SK-N-SH (cell line): ENCODE results near the gene CDC16. TPM values are rescaled to one million over a fixed set of nuclear protein-coding genes. Genes with fewer than 3 reads are reported as not detected.

Experiments used
- CTCF ChIA-PET: fragments of 300-600, 350-600 bp; formaldehyde crosslinking; extraction: SDS; loops from one replicate; lab custom pipeline; 2021; lab: Yijun Ruan, JAX
- POLR2A ChIA-PET: fragments of 350-600 bp; sonication (Branson Sonifier 250); formaldehyde crosslinking; extraction: SDS; loops from one replicate; lab custom pipeline; 2020; ENCODE audit warnings: antibody characterized with exemption, inconsistent platforms; lab: Yijun Ruan, JAX
- DNase-seq: peaks from one replicate; pipeline ENCODE4 v3.0.0; 2012
- H2AFZ ChIP-seq: fragments of 200-600 bp; sonication (generic); 2 replicates; pipeline ENCODE4 v1.8.1; 2016; ENCODE audit warnings: antibody characterized with exemption, mild to moderate bottlenecking, low read depth
- H3F3A ChIP-seq: fragments of 200-600 bp; sonication (generic); replicated peaks from 2 replicates; pipeline ENCODE3; 2016; ENCODE audit warnings: antibody characterized with exemption, mild to moderate bottlenecking; ENCODE audit not compliant: insufficient read depth
- H3K27ac ChIP-seq, 2 experiments: fragments of 200-500 bp in 1 of 2; fragments of 200-600 bp in 1 of 2; sonication (Bioruptor generic) in 1 of 2; sonication (generic), shearing (Covaris generic) in 1 of 2; 2 replicates each; pipeline versions ENCODE4 v1.5.1 to v1.6.1; 2014 to 2016; ENCODE audit warnings: low read depth in 2 of 2, inconsistent platforms in 1 of 2, low read length in 1 of 2, mild to moderate bottlenecking in 1 of 2, mixed read lengths in 1 of 2
- H3K27me3 ChIP-seq: fragments of 200-600 bp; sonication (generic), shearing (Covaris generic); 2 replicates; pipeline ENCODE4 v1.6.1; 2016; ENCODE audit warnings: mixed run types; ENCODE audit not compliant: insufficient read depth
- H3K36me3 ChIP-seq, 2 experiments: fragments of 200-500 bp in 1 of 2; fragments of 200-600 bp in 1 of 2; sonication (Bioruptor generic) in 1 of 2; sonication (generic) in 1 of 2; replicated peaks in 1 of 2; 2 replicates each; pipeline versions ENCODE3 to v1.5.1; 2014 to 2016; ENCODE audit warnings: low read length in 1 of 2, mild to moderate bottlenecking in 1 of 2; ENCODE audit not compliant: insufficient read depth in 2 of 2, control insufficient read depth in 1 of 2
- H3K4me1 ChIP-seq, 2 experiments: fragments of 200-500 bp in 1 of 2; fragments of 200-600 bp in 1 of 2; sonication (Bioruptor generic) in 1 of 2; sonication (generic), shearing (Covaris generic) in 1 of 2; 2 replicates each; pipeline versions ENCODE4 v1.5.1 to v1.6.1; 2014 to 2016; ENCODE audit warnings: low read depth in 1 of 2, low read length in 1 of 2, mixed run types in 1 of 2; ENCODE audit not compliant: insufficient read depth in 2 of 2, control insufficient read depth in 1 of 2
- H3K4me2 ChIP-seq: fragments of 200-600 bp; sonication (generic), shearing (Covaris generic); 2 replicates; pipeline ENCODE4 v1.6.1; 2017; ENCODE audit warnings: mixed run types
- H3K4me3 ChIP-seq, 2 experiments: fragments of 200-500 bp in 1 of 2; fragments of 200-600 bp in 1 of 2; sonication (Bioruptor generic) in 1 of 2; sonication (generic), shearing (Covaris generic) in 1 of 2; 2 replicates each; pipeline versions ENCODE4 v1.5.1 to v1.8.1; 2014 to 2016; ENCODE audit warnings: low read depth in 2 of 2, inconsistent platforms in 1 of 2, low read length in 1 of 2, mild to moderate bottlenecking in 1 of 2, mixed read lengths in 1 of 2, moderate library complexity in 1 of 2
- H3K79me2 ChIP-seq: fragments of 200-600 bp; sonication (generic); 2 replicates; pipeline ENCODE4 v1.8.1; 2017; ENCODE audit warnings: mild to moderate bottlenecking; ENCODE audit not compliant: insufficient read depth
- H3K9ac ChIP-seq: fragments of 200-600 bp; sonication (generic); 2 replicates; pipeline ENCODE4 v1.6.1; 2017; ENCODE audit warnings: mixed run types
- H3K9me2 ChIP-seq: fragments of 200-600 bp; sonication (generic); 2 replicates; pipeline ENCODE4 v1.6.1; 2017; ENCODE audit warnings: mixed run types
- H3K9me3 ChIP-seq: fragments of 200-600 bp; sonication (generic); 2 replicates; pipeline ENCODE4 v1.6.1; 2017; ENCODE audit warnings: mixed run types, mild to moderate bottlenecking, moderate library complexity
- H4K20me1 ChIP-seq: fragments of 200-600 bp; sonication (generic); 2 replicates; pipeline ENCODE4 v1.6.1; 2017; ENCODE audit warnings: mild to moderate bottlenecking, mixed run types; ENCODE audit not compliant: insufficient read depth
- CHD2 ChIP-seq: fragments of 150-350 bp; IDR thresholded peaks from 2 replicates; pipeline ENCODE4 v1.6.1; 2018; ENCODE audit warnings: low read length; ENCODE audit not compliant: partially characterized antibody
- ELF1 ChIP-seq: IDR thresholded peaks from 2 replicates; pipeline ENCODE4 v1.4.0; 2012
- FOXJ3 ChIP-seq: sonication (generic); formaldehyde crosslinking; IDR thresholded peaks from 2 replicates; pipeline ENCODE4 v1.5.1; 2020; ENCODE audit warnings: mild to moderate bottlenecking, missing genetic modification reagents
- FOXM1 ChIP-seq: IDR thresholded peaks from 2 replicates; pipeline ENCODE4 v1.4.0; 2012; ENCODE audit warnings: low read depth, mild to moderate bottlenecking
- GATA2 ChIP-seq: sonication (generic); formaldehyde crosslinking; IDR thresholded peaks from 2 replicates; pipeline ENCODE4 v1.5.0; 2020; ENCODE audit warnings: mild to moderate bottlenecking, missing genetic modification reagents
- JUND ChIP-seq: IDR thresholded peaks from 2 replicates; pipeline ENCODE4 v1.4.0; 2012
- MAX ChIP-seq: IDR thresholded peaks from 2 replicates; pipeline ENCODE4 v1.4.0; 2012; ENCODE audit warnings: low read depth
- MXI1 ChIP-seq: IDR thresholded peaks from 2 replicates; pipeline ENCODE4 v1.6.1; 2012; ENCODE audit warnings: mild to moderate bottlenecking, low read depth, low read length, improper control_type of control experiment
- NFIC ChIP-seq: IDR thresholded peaks from 2 replicates; pipeline ENCODE4 v1.4.0; 2012; ENCODE audit warnings: borderline replicate concordance
- POLR2AphosphoS5 ChIP-seq: IDR thresholded peaks from 2 replicates; pipeline ENCODE4 v1.6.1; 2012; ENCODE audit warnings: low read depth, low read length
- RXRA ChIP-seq: IDR thresholded peaks from 2 replicates; pipeline ENCODE4 v1.4.0; 2012; ENCODE audit warnings: low read depth, mild to moderate bottlenecking, borderline replicate concordance
- SIN3A ChIP-seq: IDR thresholded peaks from 2 replicates; pipeline ENCODE4 v1.6.1; 2012; ENCODE audit warnings: low read depth, mild to moderate bottlenecking, low read length, moderate library complexity, borderline replicate concordance
- TAF1 ChIP-seq: IDR thresholded peaks from 2 replicates; pipeline ENCODE4 v1.6.1; 2012; ENCODE audit warnings: low read depth, mild to moderate bottlenecking, low read length, moderate library complexity, borderline replicate concordance
- TEAD4 ChIP-seq: IDR thresholded peaks from 2 replicates; pipeline ENCODE4 v1.4.0; 2012; ENCODE audit warnings: mild to moderate bottlenecking, borderline replicate concordance; ENCODE audit not compliant: insufficient read depth
- USF1 ChIP-seq: IDR thresholded peaks from 2 replicates; pipeline ENCODE4 v1.4.0; 2012; ENCODE audit warnings: low read depth, borderline replicate concordance
- YY1 ChIP-seq: IDR thresholded peaks from 2 replicates; pipeline ENCODE4 v1.4.0; 2012; ENCODE audit warnings: low read depth, mild to moderate bottlenecking
- ZBTB33 ChIP-seq: IDR thresholded peaks from 2 replicates; pipeline ENCODE4 v1.4.0; 2012; ENCODE audit warnings: low read depth, borderline replicate concordance
- WGBS: methylation state at CpG from one replicate; pipeline ENCODE4 v1.1.6; 2017; ENCODE audit warnings: low lambda C conversion rate; 5-methylcytosine and 5-hydroxymethylcytosine counted together
- polyA plus RNA-seq, 3 experiments: library from polyadenylated mRNA; depleted of rRNA; stranded (reverse); fragments of >200 nt; gene quantifications; 2 replicates each; pipeline ENCODE4 v1.2.3, GENCODE V29; 2012
- TF ChIP-seq, protein P1 (sequence below): IDR thresholded peaks from 2 replicates; pipeline ENCODE4; 2012
- TF ChIP-seq, protein P2 (sequence below): fragments of 200-600 bp; sonication (generic); IDR thresholded peaks from 2 replicates; pipeline ENCODE4 v1.6.1; 2017; ENCODE audit warnings: antibody characterized with exemption, mild to moderate bottlenecking, moderate library complexity

Gene CDC16
- polyA plus RNA-seq, 1 of the 3 experiments (the other 2 are of a cell fraction) = 56.9 TPM

- Histone ChIP-seq H3K27me3 (no peaks in the 10 kb centered on the region), H3K9me3 (no peaks in the 10 kb centered on the region), H3K4me3 (peak within 1 kb of the TSS; percentile 83 to 86), H3F3A (peaks cover 51% of the 10 kb centered on the region), H3K27ac (peak within 1 kb of the TSS; percentile 93 to 97), H2AFZ (peak within 1 kb of the TSS; percentile 87), H3K9me2 (no peaks in the 10 kb centered on the region), H3K79me2 (peaks cover 39% of the 10 kb centered on the region)
- CTCF ChIA-PET = interaction anchor here (0.7 kb wide), 1 partner anchor 12 kb away, joined by 3 read pairs; no protein-coding TSS in a partner anchor
- peak; percentile 95 for DNase-seq
- 0% methylated on average over 15 of the region's 89 CpGs for WGBS
- TF ChIP-seq USF1 = 0 out of 2 replicates have a peak, but pooled peaks have one; percentile 22
- no peak for TF ChIP-seq YY1
- TF ChIP-seq CHD2 = peak; percentile 98
- TF ChIP-seq FOXJ3 (CRISPR knock-in tag) = peak; percentile 30; the same call in 1 of the 2 replicates
- peak; percentile 67; the same call in 1 of the 2 replicates for TF ChIP-seq TAF1
- 0 out of 2 replicates have a peak, but pooled peaks have one; percentile 47 for TF ChIP-seq TEAD4
- peak; percentile 41; the same call in 1 of the 2 replicates for TF ChIP-seq ELF1
- no peak for TF ChIP-seq RXRA
- TF ChIP-seq SIN3A = peak; percentile 51; the same call in 1 of the 2 replicates
- TF ChIP-seq MAX = peak; percentile 41; the same call in 1 of the 2 replicates
- TF ChIP-seq, protein P1, sequence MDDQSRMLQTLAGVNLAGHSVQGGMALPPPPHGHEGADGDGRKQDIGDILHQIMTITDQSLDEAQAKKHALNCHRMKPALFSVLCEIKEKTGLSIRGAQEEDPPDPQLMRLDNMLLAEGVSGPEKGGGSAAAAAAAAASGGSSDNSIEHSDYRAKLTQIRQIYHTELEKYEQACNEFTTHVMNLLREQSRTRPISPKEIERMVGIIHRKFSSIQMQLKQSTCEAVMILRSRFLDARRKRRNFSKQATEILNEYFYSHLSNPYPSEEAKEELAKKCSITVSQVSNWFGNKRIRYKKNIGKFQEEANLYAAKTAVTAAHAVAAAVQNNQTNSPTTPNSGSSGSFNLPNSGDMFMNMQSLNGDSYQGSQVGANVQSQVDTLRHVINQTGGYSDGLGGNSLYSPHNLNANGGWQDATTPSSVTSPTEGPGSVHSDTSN = peak; percentile 25; the same call in 1 of the 2 replicates
- TF ChIP-seq POLR2AphosphoS5 = peak; percentile 87
- TF ChIP-seq JUND = no peak; the same call in 1 of the 2 replicates
- peak; percentile 49 for TF ChIP-seq MXI1
- peak; percentile 95 for TF ChIP-seq ZBTB33
- TF ChIP-seq, protein P2, sequence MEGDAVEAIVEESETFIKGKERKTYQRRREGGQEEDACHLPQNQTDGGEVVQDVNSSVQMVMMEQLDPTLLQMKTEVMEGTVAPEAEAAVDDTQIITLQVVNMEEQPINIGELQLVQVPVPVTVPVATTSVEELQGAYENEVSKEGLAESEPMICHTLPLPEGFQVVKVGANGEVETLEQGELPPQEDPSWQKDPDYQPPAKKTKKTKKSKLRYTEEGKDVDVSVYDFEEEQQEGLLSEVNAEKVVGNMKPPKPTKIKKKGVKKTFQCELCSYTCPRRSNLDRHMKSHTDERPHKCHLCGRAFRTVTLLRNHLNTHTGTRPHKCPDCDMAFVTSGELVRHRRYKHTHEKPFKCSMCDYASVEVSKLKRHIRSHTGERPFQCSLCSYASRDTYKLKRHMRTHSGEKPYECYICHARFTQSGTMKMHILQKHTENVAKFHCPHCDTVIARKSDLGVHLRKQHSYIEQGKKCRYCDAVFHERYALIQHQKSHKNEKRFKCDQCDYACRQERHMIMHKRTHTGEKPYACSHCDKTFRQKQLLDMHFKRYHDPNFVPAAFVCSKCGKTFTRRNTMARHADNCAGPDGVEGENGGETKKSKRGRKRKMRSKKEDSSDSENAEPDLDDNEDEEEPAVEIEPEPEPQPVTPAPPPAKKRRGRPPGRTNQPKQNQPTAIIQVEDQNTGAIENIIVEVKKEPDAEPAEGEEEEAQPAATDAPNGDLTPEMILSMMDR = no peak
- no peak for TF ChIP-seq GATA2
- TF ChIP-seq FOXM1 = peak; percentile 42; the same call in 1 of the 2 replicates
- TF ChIP-seq NFIC = no peak; the same call in 1 of the 2 replicates
- TF ChIP-seq, all 33 proteins: peak for 13
- peaks cover 7% of the 10 kb centered on the region; the same call in 1 of the 2 replicates for H4K20me1 ChIP-seq
- peak within 1 kb of the TSS; percentile 89 for H3K4me2 ChIP-seq
- H3K36me3 ChIP-seq = peaks cover 28 to 52% of the 10 kb centered on the region in 2 experiments
- POLR2A ChIA-PET = interaction anchor here (0.6 to 1.8 kb wide), 4 partner anchors 10 to 60 kb away, joined by 3 to 7 read pairs (median 3); no protein-coding TSS in a partner anchor
- peaks cover 17 to 21% of the 10 kb centered on the region in 2 experiments for H3K4me1 ChIP-seq
- peak within 1 kb of the TSS; percentile 97 for H3K9ac ChIP-seq
Observed at GRCh38 chr13:114281351-114282040, 46.8 kb downstream of the CDC16 start, which contains the start of gene UPF3A. UPF3A (plus strand) TSS chr13:114281601; CDS start chr13:114281640, 39 bp downstream.
